KMS-11 (cell line): ENCODE measurements around the gene MGAM2.

Experiments used
- H2AFZ ChIP-seq: fragments of 200-600 bp; sonication (generic); 2 replicates; pipeline ENCODE4 v1.6.1; 2016; ENCODE audit warnings: antibody characterized with exemption, mixed run types, low read depth
- H3K27ac ChIP-seq: fragments of 200-600 bp; sonication (generic); 2 replicates; pipeline ENCODE4 v1.6.1; 2016; ENCODE audit warnings: mild to moderate bottlenecking, mixed run types
- H3K27me3 ChIP-seq: fragments of 200-600 bp; sonication (generic); 2 replicates; pipeline ENCODE4 v1.6.1; 2017; ENCODE audit warnings: mild to moderate bottlenecking, low read depth, mixed run types, moderate library complexity; ENCODE audit not compliant: insufficient read depth
- H3K36me3 ChIP-seq: fragments of 200-600 bp; sonication (generic); 2 replicates; pipeline ENCODE4 v1.6.1; 2017; ENCODE audit warnings: mild to moderate bottlenecking, mixed run types; ENCODE audit not compliant: insufficient read depth
- H3K4me1 ChIP-seq: fragments of 200-600 bp; sonication (generic); 2 replicates; pipeline ENCODE4 v1.6.1; 2016; ENCODE audit warnings: mild to moderate bottlenecking, low read depth, mixed run types; ENCODE audit not compliant: poor library complexity, severe bottlenecking
- H3K4me2 ChIP-seq: fragments of 200-600 bp; sonication (generic); 2 replicates; pipeline ENCODE4 v1.7.0; 2016; ENCODE audit warnings: mild to moderate bottlenecking, mixed run types
- H3K4me3 ChIP-seq: fragments of 200-600 bp; sonication (generic); IDR thresholded peaks from 2 replicates; pipeline ENCODE4 v1.6.1; 2017; ENCODE audit warnings: low read depth, low read length, mixed read lengths; ENCODE audit not compliant: insufficient read depth
- H3K79me2 ChIP-seq: fragments of 200-600 bp; sonication (generic); 2 replicates; pipeline ENCODE4 v1.6.1; 2016; ENCODE audit warnings: low read depth, mixed run types; ENCODE audit not compliant: insufficient read depth
- H3K9ac ChIP-seq: fragments of 200-600 bp; sonication (generic); 2 replicates; pipeline ENCODE4 v1.6.1; 2016; ENCODE audit warnings: mild to moderate bottlenecking, mixed run types
- H4K20me1 ChIP-seq: fragments of 200-600 bp; sonication (generic); 2 replicates; pipeline ENCODE4 v1.6.1; 2016; ENCODE audit warnings: mild to moderate bottlenecking, mixed run types; ENCODE audit not compliant: insufficient read depth
- CTCF ChIP-seq: fragments of 200-600 bp; sonication (generic); conservative IDR thresholded peaks from 2 replicates; pipeline ENCODE4 v1.6.1; 2017; ENCODE audit warnings: low read depth, mild to moderate bottlenecking, antibody characterized with exemption, low read length, moderate library complexity, mixed read lengths

MGAM2 gene

GRCh38 chr7:142231716-142232115, 120.2 kb downstream of the MGAM2 start:
- no peaks in the 10 kb centered on the region for H3K36me3 ChIP-seq
- TF ChIP-seq CTCF: no peak
- no peaks in the 10 kb centered on the region for H3K27me3 ChIP-seq
- H3K4me2 ChIP-seq: no peak overlapping the region
- no peak overlapping the region for H3K27ac ChIP-seq
- no peak overlapping the region for H2AFZ ChIP-seq
- H3K4me3 ChIP-seq: no peak overlapping the region
- no peaks in the 10 kb centered on the region for H3K79me2 ChIP-seq
- no peak overlapping the region for H3K9ac ChIP-seq
- no peaks in the 10 kb centered on the region for H3K4me1 ChIP-seq
- H4K20me1 ChIP-seq: no peaks in the 10 kb centered on the region

- Histone ChIP-seq H3K9ac (no peak overlapping the region), H3K4me3 (no peak overlapping the region), H3K36me3 (no peaks in the 10 kb centered on the region), H2AFZ (no peak overlapping the region), H3K27ac (no peak overlapping the region), H4K20me1 (no peaks in the 10 kb centered on the region), H3K27me3 (no peaks in the 10 kb centered on the region), H3K79me2 (no peaks in the 10 kb centered on the region), H3K4me1 (no peaks in the 10 kb centered on the region), H3K4me2 (no peak overlapping the region)
- TF ChIP-seq CTCF: no peak
Observed at GRCh38 chr7:142240546-142240945, 129.0 kb downstream of the MGAM2 start.

- no peaks in the 10 kb centered on the region for H3K27me3 ChIP-seq
Observed at GRCh38 chr7:142243823-142244222, 132.3 kb downstream of the MGAM2 start.

GRCh38 chr7:142248166-142249160, 136.9 kb downstream of the MGAM2 start:
- H2AFZ ChIP-seq: no peak overlapping the region
- TF ChIP-seq CTCF: no peak
- H3K27ac ChIP-seq: no peak overlapping the region

More at GRCh38 chr7:142243823-142244222, 132.3 kb downstream of the MGAM2 start:
- Histone ChIP-seq H3K4me1 (no peaks in the 10 kb centered on the region), H3K79me2 (no peaks in the 10 kb centered on the region), H3K9ac (no peak overlapping the region), H3K27ac (no peak overlapping the region), H4K20me1 (no peaks in the 10 kb centered on the region), H3K36me3 (no peaks in the 10 kb centered on the region), H3K4me3 (no peak overlapping the region), H3K4me2 (no peak overlapping the region), H2AFZ (no peak overlapping the region)
- no peak for TF ChIP-seq CTCF

More at GRCh38 chr7:142248166-142249160, 136.9 kb downstream of the MGAM2 start:
- Histone ChIP-seq H3K4me3 (no peak overlapping the region), H3K27me3 (no peaks in the 10 kb centered on the region), H3K36me3 (no peaks in the 10 kb centered on the region), H4K20me1 (no peaks in the 10 kb centered on the region), H3K79me2 (no peaks in the 10 kb centered on the region), H3K4me2 (no peak overlapping the region), H3K9ac (no peak overlapping the region), H3K4me1 (no peaks in the 10 kb centered on the region)
